ENCODE data around the gene DIS3L2. TPM values are rescaled to one million over a fixed set of nuclear protein-coding genes. Genes with fewer than 3 reads are reported as not detected.

Gene DIS3L2
- total RNA-seq, 1 experiment from 2014 or later: 28.5 TPM

DNA sequence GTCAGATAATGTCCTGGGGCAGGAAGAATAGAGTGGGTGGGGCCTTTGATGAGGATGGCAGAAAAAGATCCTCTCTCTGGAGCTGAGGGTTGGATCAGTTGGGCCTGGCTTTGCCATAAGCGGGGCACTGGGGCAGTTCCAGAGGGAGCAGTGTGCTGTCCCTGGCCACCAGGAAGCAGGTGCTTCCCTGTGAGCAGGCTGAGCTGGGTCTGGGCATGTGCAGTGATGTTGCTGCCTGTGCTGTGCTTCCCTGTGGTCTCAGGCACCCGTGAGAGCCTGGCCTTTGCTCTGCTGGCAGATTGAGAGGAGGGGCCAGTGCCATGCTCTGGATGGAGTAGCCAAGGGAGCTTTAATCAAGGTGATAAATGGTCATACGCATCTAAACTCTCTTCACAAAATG lies 20.7 kb upstream of the DIS3L2 start (continued):
- TF ChIP-seq, protein P1, sequence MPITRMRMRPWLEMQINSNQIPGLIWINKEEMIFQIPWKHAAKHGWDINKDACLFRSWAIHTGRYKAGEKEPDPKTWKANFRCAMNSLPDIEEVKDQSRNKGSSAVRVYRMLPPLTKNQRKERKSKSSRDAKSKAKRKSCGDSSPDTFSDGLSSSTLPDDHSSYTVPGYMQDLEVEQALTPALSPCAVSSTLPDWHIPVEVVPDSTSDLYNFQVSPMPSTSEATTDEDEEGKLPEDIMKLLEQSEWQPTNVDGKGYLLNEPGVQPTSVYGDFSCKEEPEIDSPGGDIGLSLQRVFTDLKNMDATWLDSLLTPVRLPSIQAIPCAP (CRISPR knock-in tag; IDR thresholded peaks at IDR 0.05): no peak
- no peak for TF ChIP-seq ZNF138 (CRISPR knock-in tag; conservative IDR thresholded peaks at IDR 0.05)
- no peak for TF ChIP-seq ZNF219 (CRISPR knock-in tag; IDR thresholded peaks at IDR 0.05; ENCODE audit: borderline replicate concordance)
- TF ChIP-seq, protein P2, sequence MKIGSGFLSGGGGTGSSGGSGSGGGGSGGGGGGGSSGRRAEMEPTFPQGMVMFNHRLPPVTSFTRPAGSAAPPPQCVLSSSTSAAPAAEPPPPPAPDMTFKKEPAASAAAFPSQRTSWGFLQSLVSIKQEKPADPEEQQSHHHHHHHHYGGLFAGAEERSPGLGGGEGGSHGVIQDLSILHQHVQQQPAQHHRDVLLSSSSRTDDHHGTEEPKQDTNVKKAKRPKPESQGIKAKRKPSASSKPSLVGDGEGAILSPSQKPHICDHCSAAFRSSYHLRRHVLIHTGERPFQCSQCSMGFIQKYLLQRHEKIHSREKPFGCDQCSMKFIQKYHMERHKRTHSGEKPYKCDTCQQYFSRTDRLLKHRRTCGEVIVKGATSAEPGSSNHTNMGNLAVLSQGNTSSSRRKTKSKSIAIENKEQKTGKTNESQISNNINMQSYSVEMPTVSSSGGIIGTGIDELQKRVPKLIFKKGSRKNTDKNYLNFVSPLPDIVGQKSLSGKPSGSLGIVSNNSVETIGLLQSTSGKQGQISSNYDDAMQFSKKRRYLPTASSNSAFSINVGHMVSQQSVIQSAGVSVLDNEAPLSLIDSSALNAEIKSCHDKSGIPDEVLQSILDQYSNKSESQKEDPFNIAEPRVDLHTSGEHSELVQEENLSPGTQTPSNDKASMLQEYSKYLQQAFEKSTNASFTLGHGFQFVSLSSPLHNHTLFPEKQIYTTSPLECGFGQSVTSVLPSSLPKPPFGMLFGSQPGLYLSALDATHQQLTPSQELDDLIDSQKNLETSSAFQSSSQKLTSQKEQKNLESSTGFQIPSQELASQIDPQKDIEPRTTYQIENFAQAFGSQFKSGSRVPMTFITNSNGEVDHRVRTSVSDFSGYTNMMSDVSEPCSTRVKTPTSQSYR (CRISPR knock-in tag; IDR thresholded peaks at IDR 0.05): no peak
- TF ChIP-seq, protein P3, sequence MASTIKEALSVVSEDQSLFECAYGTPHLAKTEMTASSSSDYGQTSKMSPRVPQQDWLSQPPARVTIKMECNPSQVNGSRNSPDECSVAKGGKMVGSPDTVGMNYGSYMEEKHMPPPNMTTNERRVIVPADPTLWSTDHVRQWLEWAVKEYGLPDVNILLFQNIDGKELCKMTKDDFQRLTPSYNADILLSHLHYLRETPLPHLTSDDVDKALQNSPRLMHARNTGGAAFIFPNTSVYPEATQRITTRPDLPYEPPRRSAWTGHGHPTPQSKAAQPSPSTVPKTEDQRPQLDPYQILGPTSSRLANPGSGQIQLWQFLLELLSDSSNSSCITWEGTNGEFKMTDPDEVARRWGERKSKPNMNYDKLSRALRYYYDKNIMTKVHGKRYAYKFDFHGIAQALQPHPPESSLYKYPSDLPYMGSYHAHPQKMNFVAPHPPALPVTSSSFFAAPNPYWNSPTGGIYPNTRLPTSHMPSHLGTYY (CRISPR knock-in tag; IDR thresholded peaks at IDR 0.05): no peak
- no peak for TF ChIP-seq MYBL2 (CRISPR knock-in tag; IDR thresholded peaks at IDR 0.05)

DNA sequence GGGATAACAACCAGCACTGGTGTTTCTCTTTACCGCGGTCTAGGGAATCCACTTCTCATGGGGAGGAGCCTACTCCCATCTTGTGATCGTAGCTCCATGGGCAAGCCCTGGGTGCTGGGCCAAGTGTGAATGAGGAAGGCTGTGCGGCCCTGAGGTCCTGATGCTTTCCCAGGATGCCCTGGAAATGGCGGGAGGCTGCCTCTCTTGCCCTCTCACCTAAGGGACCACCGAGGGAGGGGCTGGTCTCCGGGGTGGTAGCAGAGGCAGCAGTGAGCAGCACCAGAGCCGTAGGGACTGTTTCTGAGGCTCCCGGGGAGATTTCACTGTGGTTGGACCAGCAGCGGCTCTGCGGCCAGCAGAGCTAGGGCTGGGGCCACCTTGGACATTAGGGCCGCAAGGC lies 19.8 kb upstream of the DIS3L2 start:
- POLR2A ChIA-PET: no interaction called here
- Mint-ChIP-seq H3K36me3 (no peaks in the 10 kb centered on the region), H3K9me3 (no peaks in the 10 kb centered on the region), H3K27me3 (ENCODE audit: low read depth) (no peaks in the 10 kb centered on the region), H3K27ac (no peak overlapping the region), H3K4me1 (no peaks in the 10 kb centered on the region), H3K4me3 (no peak overlapping the region)
- CTCF ChIA-PET: interaction anchor here (0.8 to 2.0 kb wide), 3 partner anchors 12 to 17 kb away, joined by 4 to 10 read pairs (median 10); partner anchors contain the start of gene NPPC
- DNase-seq (ENCODE audit: low spot score): no peak
- ATAC-seq: no peak
- TF ChIP-seq, protein P4, sequence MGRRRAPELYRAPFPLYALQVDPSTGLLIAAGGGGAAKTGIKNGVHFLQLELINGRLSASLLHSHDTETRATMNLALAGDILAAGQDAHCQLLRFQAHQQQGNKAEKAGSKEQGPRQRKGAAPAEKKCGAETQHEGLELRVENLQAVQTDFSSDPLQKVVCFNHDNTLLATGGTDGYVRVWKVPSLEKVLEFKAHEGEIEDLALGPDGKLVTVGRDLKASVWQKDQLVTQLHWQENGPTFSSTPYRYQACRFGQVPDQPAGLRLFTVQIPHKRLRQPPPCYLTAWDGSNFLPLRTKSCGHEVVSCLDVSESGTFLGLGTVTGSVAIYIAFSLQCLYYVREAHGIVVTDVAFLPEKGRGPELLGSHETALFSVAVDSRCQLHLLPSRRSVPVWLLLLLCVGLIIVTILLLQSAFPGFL (CRISPR knock-in tag; IDR thresholded peaks at IDR 0.05; ENCODE audit: borderline replicate concordance): no peak
- TF ChIP-seq NR2C2 (CRISPR knock-in tag; IDR thresholded peaks at IDR 0.05): no peak
- TF ChIP-seq, protein P5, sequence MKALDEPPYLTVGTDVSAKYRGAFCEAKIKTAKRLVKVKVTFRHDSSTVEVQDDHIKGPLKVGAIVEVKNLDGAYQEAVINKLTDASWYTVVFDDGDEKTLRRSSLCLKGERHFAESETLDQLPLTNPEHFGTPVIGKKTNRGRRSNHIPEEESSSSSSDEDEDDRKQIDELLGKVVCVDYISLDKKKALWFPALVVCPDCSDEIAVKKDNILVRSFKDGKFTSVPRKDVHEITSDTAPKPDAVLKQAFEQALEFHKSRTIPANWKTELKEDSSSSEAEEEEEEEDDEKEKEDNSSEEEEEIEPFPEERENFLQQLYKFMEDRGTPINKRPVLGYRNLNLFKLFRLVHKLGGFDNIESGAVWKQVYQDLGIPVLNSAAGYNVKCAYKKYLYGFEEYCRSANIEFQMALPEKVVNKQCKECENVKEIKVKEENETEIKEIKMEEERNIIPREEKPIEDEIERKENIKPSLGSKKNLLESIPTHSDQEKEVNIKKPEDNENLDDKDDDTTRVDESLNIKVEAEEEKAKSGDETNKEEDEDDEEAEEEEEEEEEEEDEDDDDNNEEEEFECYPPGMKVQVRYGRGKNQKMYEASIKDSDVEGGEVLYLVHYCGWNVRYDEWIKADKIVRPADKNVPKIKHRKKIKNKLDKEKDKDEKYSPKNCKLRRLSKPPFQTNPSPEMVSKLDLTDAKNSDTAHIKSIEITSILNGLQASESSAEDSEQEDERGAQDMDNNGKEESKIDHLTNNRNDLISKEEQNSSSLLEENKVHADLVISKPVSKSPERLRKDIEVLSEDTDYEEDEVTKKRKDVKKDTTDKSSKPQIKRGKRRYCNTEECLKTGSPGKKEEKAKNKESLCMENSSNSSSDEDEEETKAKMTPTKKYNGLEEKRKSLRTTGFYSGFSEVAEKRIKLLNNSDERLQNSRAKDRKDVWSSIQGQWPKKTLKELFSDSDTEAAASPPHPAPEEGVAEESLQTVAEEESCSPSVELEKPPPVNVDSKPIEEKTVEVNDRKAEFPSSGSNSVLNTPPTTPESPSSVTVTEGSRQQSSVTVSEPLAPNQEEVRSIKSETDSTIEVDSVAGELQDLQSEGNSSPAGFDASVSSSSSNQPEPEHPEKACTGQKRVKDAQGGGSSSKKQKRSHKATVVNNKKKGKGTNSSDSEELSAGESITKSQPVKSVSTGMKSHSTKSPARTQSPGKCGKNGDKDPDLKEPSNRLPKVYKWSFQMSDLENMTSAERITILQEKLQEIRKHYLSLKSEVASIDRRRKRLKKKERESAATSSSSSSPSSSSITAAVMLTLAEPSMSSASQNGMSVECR (CRISPR knock-in tag; IDR thresholded peaks at IDR 0.05; ENCODE audit: borderline replicate concordance): no peak
- no peak for TF ChIP-seq ZNF232 (CRISPR knock-in tag; IDR thresholded peaks at IDR 0.05)
- no peak for TF ChIP-seq ZNF121 (CRISPR knock-in tag; IDR thresholded peaks at IDR 0.05)
- TF ChIP-seq FOXP1 (CRISPR knock-in tag; IDR thresholded peaks at IDR 0.05; ENCODE audit: borderline replicate concordance): no peak
- no peak for TF ChIP-seq NFATC4 (CRISPR knock-in tag; IDR thresholded peaks at IDR 0.05)
- TF ChIP-seq SP1 (CRISPR knock-in tag; conservative IDR thresholded peaks at IDR 0.05): no peak
- TF ChIP-seq JUN (CRISPR knock-in tag; IDR thresholded peaks at IDR 0.05): no peak
- TF ChIP-seq, protein P6, sequence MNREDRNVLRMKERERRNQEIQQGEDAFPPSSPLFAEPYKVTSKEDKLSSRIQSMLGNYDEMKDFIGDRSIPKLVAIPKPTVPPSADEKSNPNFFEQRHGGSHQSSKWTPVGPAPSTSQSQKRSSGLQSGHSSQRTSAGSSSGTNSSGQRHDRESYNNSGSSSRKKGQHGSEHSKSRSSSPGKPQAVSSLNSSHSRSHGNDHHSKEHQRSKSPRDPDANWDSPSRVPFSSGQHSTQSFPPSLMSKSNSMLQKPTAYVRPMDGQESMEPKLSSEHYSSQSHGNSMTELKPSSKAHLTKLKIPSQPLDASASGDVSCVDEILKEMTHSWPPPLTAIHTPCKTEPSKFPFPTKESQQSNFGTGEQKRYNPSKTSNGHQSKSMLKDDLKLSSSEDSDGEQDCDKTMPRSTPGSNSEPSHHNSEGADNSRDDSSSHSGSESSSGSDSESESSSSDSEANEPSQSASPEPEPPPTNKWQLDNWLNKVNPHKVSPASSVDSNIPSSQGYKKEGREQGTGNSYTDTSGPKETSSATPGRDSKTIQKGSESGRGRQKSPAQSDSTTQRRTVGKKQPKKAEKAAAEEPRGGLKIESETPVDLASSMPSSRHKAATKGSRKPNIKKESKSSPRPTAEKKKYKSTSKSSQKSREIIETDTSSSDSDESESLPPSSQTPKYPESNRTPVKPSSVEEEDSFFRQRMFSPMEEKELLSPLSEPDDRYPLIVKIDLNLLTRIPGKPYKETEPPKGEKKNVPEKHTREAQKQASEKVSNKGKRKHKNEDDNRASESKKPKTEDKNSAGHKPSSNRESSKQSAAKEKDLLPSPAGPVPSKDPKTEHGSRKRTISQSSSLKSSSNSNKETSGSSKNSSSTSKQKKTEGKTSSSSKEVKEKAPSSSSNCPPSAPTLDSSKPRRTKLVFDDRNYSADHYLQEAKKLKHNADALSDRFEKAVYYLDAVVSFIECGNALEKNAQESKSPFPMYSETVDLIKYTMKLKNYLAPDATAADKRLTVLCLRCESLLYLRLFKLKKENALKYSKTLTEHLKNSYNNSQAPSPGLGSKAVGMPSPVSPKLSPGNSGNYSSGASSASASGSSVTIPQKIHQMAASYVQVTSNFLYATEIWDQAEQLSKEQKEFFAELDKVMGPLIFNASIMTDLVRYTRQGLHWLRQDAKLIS (CRISPR knock-in tag; IDR thresholded peaks at IDR 0.05; ENCODE audit: borderline replicate concordance): no peak
- TF ChIP-seq MXD4 (CRISPR knock-in tag; IDR thresholded peaks at IDR 0.05; ENCODE audit: borderline replicate concordance): no peak
- TF ChIP-seq ZNF317 (CRISPR knock-in tag; IDR thresholded peaks at IDR 0.05; ENCODE audit: borderline replicate concordance, low read depth): no peak
- TF ChIP-seq SMAD3 (CRISPR knock-in tag; IDR thresholded peaks at IDR 0.05; ENCODE audit: borderline replicate concordance): no peak
- no peak for TF ChIP-seq TP53 (CRISPR knock-in tag; IDR thresholded peaks at IDR 0.05)
- TF ChIP-seq, protein P7, sequence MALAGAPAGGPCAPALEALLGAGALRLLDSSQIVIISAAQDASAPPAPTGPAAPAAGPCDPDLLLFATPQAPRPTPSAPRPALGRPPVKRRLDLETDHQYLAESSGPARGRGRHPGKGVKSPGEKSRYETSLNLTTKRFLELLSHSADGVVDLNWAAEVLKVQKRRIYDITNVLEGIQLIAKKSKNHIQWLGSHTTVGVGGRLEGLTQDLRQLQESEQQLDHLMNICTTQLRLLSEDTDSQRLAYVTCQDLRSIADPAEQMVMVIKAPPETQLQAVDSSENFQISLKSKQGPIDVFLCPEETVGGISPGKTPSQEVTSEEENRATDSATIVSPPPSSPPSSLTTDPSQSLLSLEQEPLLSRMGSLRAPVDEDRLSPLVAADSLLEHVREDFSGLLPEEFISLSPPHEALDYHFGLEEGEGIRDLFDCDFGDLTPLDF (CRISPR knock-in tag; IDR thresholded peaks at IDR 0.05): no peak

Measured in WTC11 (cell line).